HEK293 (cell line): ENCODE measurements around the gene UBXN11.

Experiments
- BCL11A ChIP-seq: fragments of 450-650 bp; formaldehyde crosslinking; IDR thresholded peaks from 2 replicates; pipeline ENCODE4 v1.5.1; 2016; ENCODE audit warnings: low read depth, missing biosample characterization, missing genetic modification characterization
- GLIS2 ChIP-seq: fragments of 450-650 bp; formaldehyde crosslinking; IDR thresholded peaks from 2 replicates; pipeline ENCODE4 v1.5.1; 2016; ENCODE audit warnings: missing biosample characterization, missing genetic modification characterization
- KLF16 ChIP-seq: fragments of 450-650 bp; formaldehyde crosslinking; IDR thresholded peaks from 2 replicates; pipeline ENCODE4 v1.5.1; 2017; ENCODE audit warnings: missing biosample characterization, missing genetic modification characterization
- KLF8 ChIP-seq: fragments of 450-650 bp; formaldehyde crosslinking; IDR thresholded peaks from 2 replicates; pipeline ENCODE4 v1.5.1; 2016; ENCODE audit warnings: missing biosample characterization, missing genetic modification characterization
- OSR2 ChIP-seq: fragments of 450-650 bp; formaldehyde crosslinking; IDR thresholded peaks from 2 replicates; pipeline ENCODE4 v1.5.1; 2016; ENCODE audit warnings: missing biosample characterization, missing genetic modification characterization
- ZBTB48 ChIP-seq: fragments of 450-650 bp; formaldehyde crosslinking; IDR thresholded peaks from 2 replicates; pipeline ENCODE4 v1.5.1; 2016; ENCODE audit warnings: missing biosample characterization, missing genetic modification characterization
- ZFP37 ChIP-seq: fragments of 450-650 bp; formaldehyde crosslinking; IDR thresholded peaks from 2 replicates; pipeline ENCODE4 v1.5.1; 2016; ENCODE audit warnings: missing biosample characterization, missing genetic modification characterization
- ZNF16 ChIP-seq: fragments of 450-650 bp; formaldehyde crosslinking; IDR thresholded peaks from 2 replicates; pipeline ENCODE4 v1.5.1; 2016; ENCODE audit warnings: low read depth, missing biosample characterization, missing genetic modification characterization
- ZNF184 ChIP-seq: fragments of 450-650 bp; IDR thresholded peaks from 2 replicates; pipeline ENCODE4 v1.5.1; 2018; ENCODE audit warnings: missing biosample characterization, mild to moderate bottlenecking, missing genetic modification characterization
- ZNF211 ChIP-seq: fragments of 450-650 bp; formaldehyde crosslinking; IDR thresholded peaks from 2 replicates; pipeline ENCODE4 v1.5.1; 2016; ENCODE audit warnings: low read depth, missing biosample characterization, missing genetic modification characterization
- ZNF274 ChIP-seq, 2 experiments: fragments of 200-500 bp in 1 of 2; fragments of 450-650 bp in 1 of 2; sonication (Bioruptor generic) in 1 of 2; formaldehyde crosslinking in 1 of 2; IDR thresholded peaks; 2 replicates each; pipeline versions ENCODE4 v1.5.1 to v1.6.1; 2014 to 2016; ENCODE audit warnings: borderline replicate concordance in 1 of 2, inconsistent platforms in 1 of 2, low read length in 1 of 2, missing biosample characterization in 1 of 2, missing genetic modification characterization in 1 of 2
- ZNF292 ChIP-seq: fragments of 450-650 bp; formaldehyde crosslinking; IDR thresholded peaks from 2 replicates; pipeline ENCODE4 v1.5.1; 2016; ENCODE audit warnings: low read depth, missing biosample characterization, missing genetic modification characterization, borderline replicate concordance
- ZNF501 ChIP-seq: fragments of 450-650 bp; formaldehyde crosslinking; IDR thresholded peaks from 2 replicates; pipeline ENCODE4 v1.5.1; 2016; ENCODE audit warnings: missing biosample characterization, missing genetic modification characterization
- ZNF664 ChIP-seq: fragments of 450-650 bp; formaldehyde crosslinking; IDR thresholded peaks from 2 replicates; pipeline ENCODE4 v1.5.1; 2016; ENCODE audit warnings: missing biosample characterization, missing genetic modification characterization
- ZNF670 ChIP-seq: fragments of 450-650 bp; formaldehyde crosslinking; IDR thresholded peaks from 2 replicates; pipeline ENCODE4 v1.5.1; 2016; ENCODE audit warnings: missing biosample characterization, missing genetic modification characterization, low read depth
- ZNF768 ChIP-seq: fragments of 450-650 bp; formaldehyde crosslinking; IDR thresholded peaks from 2 replicates; pipeline ENCODE4 v1.5.1; 2018; ENCODE audit warnings: missing biosample characterization, mild to moderate bottlenecking, missing genetic modification characterization
- TF ChIP-seq, protein P1 (sequence below): fragments of 450-650 bp; formaldehyde crosslinking; IDR thresholded peaks from 2 replicates; pipeline ENCODE4 v1.5.1; 2017; ENCODE audit warnings: missing biosample characterization, missing genetic modification characterization
- TF ChIP-seq, protein P2 (sequence below): fragments of 450-650 bp; formaldehyde crosslinking; IDR thresholded peaks from 2 replicates; pipeline ENCODE4 v1.5.1; 2016; ENCODE audit warnings: missing biosample characterization, missing genetic modification characterization
- TF ChIP-seq, protein P3 (sequence below): fragments of 450-650 bp; formaldehyde crosslinking; IDR thresholded peaks from 2 replicates; pipeline ENCODE4 v1.5.1; 2016; ENCODE audit warnings: missing biosample characterization, missing genetic modification characterization
- TF ChIP-seq, protein P4 (sequence below): fragments of 450-650 bp; formaldehyde crosslinking; optimal IDR thresholded peaks from 2 replicates; pipeline ENCODE3; 2016; ENCODE audit warnings: missing biosample characterization, mild to moderate bottlenecking, missing genetic modification characterization
- TF ChIP-seq, protein P5 (sequence below): fragments of 450-650 bp; formaldehyde crosslinking; conservative IDR thresholded peaks from 2 replicates; pipeline ENCODE4 v1.5.1; 2016; ENCODE audit warnings: low read depth, missing biosample characterization, missing genetic modification characterization
- TF ChIP-seq, protein P6 (sequence below): fragments of 450-650 bp; formaldehyde crosslinking; IDR thresholded peaks from 2 replicates; pipeline ENCODE4 v1.5.1; 2016; ENCODE audit warnings: missing biosample characterization, missing genetic modification characterization
- TF ChIP-seq, protein P7 (sequence below): fragments of 450-650 bp; formaldehyde crosslinking; IDR thresholded peaks from 2 replicates; pipeline ENCODE4 v1.5.1; 2016; ENCODE audit warnings: missing biosample characterization, missing genetic modification characterization

The UBXN11 gene

DNA sequence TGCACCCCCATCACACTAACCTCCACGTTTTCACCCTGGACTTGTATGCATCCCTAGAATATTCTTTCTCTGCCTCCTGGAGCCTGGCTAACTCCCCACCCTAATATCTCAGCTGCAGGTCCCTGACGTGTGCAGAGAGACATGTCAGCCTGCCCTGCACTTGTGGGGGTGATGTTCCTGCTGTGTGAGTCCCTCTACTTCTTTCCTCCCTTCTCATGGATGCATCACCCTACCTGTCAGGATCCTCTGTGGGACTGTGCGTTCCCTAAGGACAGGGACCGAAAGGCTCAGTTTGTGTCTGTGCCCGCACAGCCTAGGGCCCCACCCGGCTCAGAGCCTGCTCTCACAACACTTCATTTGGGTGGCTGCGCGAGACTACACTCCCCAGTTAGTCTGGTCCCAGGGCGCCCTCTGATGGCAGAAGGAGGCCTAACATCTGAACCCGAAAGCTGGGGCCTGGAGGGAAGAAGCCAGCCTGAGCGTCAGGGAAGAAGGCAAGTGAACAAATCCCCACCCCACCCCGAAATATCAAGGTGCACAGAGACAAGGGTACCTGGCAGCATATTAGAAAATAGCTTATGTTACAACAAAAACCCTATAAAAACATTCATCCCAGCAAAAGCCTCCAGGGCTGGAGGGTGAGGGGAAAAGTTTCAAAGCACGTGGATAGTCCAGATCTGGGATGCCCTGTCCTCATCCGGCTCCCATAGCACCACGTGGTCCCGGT lies 15.0 kb upstream of the UBXN11 start (continued):
- TF ChIP-seq, protein P1, sequence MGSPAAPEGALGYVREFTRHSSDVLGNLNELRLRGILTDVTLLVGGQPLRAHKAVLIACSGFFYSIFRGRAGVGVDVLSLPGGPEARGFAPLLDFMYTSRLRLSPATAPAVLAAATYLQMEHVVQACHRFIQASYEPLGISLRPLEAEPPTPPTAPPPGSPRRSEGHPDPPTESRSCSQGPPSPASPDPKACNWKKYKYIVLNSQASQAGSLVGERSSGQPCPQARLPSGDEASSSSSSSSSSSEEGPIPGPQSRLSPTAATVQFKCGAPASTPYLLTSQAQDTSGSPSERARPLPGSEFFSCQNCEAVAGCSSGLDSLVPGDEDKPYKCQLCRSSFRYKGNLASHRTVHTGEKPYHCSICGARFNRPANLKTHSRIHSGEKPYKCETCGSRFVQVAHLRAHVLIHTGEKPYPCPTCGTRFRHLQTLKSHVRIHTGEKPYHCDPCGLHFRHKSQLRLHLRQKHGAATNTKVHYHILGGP, result no peak
- TF ChIP-seq ZNF274 (IDR thresholded peaks at IDR 0.05; ENCODE audit: low read length) (no peak), ZNF274 (tag by site-specific recombination; IDR thresholded peaks at IDR 0.05; ENCODE audit: borderline replicate concordance) (no peak), ZNF501 (tag by site-specific recombination) (peak; percentile 23; the same call in 1 of the 2 replicates), GLIS2 (tag by site-specific recombination) (no peak), ZFP37 (no peak), KLF8 (tag by site-specific recombination) (0 out of 2 replicates have a peak, but pooled peaks have one; percentile 15), ZNF768 (tag by site-specific recombination) (no peak), ZBTB48 (tag by site-specific recombination) (peak; percentile 79; the same call in 1 of the 2 replicates), ZNF211 (tag by site-specific recombination) (no peak), ZNF16 (tag by site-specific recombination) (no peak), ZNF184 (tag by site-specific recombination) (no peak), BCL11A (tag by site-specific recombination) (no peak), ZNF664 (no peak), KLF16 (tag by site-specific recombination) (no peak), ZNF670 (tag by site-specific recombination) (no peak), OSR2 (no peak), ZNF292 (tag by site-specific recombination) (no peak)
- TF ChIP-seq, protein P2, sequence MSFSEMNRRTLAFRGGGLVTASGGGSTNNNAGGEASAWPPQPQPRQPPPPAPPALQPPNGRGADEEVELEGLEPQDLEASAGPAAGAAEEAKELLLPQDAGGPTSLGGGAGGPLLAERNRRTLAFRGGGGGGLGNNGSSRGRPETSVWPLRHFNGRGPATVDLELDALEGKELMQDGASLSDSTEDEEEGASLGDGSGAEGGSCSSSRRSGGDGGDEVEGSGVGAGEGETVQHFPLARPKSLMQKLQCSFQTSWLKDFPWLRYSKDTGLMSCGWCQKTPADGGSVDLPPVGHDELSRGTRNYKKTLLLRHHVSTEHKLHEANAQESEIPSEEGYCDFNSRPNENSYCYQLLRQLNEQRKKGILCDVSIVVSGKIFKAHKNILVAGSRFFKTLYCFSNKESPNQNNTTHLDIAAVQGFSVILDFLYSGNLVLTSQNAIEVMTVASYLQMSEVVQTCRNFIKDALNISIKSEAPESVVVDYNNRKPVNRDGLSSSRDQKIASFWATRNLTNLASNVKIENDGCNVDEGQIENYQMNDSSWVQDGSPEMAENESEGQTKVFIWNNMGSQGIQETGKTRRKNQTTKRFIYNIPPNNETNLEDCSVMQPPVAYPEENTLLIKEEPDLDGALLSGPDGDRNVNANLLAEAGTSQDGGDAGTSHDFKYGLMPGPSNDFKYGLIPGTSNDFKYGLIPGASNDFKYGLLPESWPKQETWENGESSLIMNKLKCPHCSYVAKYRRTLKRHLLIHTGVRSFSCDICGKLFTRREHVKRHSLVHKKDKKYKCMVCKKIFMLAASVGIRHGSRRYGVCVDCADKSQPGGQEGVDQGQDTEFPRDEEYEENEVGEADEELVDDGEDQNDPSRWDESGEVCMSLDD (tag by site-specific recombination), result no peak
- TF ChIP-seq, protein P3, sequence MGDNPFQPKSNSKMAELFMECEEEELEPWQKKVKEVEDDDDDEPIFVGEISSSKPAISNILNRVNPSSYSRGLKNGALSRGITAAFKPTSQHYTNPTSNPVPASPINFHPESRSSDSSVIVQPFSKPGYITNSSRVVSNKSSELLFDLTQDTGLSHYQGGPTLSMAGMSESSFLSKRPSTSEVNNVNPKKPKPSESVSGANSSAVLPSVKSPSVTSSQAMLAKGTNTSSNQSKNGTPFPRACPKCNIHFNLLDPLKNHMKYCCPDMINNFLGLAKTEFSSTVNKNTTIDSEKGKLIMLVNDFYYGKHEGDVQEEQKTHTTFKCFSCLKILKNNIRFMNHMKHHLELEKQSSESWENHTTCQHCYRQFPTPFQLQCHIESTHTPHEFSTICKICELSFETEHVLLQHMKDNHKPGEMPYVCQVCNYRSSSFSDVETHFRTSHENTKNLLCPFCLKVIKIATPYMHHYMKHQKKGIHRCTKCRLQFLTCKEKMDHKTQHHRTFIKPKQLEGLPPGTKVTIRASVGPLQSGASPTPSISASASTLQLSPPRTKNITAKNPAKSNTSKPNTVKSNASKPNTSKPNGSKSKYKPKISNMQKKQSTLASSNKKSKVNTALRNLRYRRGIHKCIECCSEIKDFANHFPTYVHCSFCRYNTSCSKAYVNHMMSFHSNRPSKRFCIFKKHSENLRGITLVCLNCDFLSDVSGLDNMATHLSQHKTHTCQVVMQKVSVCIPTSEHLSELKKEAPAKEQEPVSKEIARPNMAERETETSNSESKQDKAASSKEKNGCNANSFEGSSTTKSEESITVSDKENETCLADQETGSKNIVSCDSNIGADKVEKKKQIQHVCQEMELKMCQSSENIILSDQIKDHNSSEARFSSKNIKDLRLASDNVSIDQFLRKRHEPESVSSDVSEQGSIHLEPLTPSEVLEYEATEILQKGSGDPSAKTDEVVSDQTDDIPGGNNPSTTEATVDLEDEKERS (tag by site-specific recombination), result no peak
- TF ChIP-seq, protein P4, sequence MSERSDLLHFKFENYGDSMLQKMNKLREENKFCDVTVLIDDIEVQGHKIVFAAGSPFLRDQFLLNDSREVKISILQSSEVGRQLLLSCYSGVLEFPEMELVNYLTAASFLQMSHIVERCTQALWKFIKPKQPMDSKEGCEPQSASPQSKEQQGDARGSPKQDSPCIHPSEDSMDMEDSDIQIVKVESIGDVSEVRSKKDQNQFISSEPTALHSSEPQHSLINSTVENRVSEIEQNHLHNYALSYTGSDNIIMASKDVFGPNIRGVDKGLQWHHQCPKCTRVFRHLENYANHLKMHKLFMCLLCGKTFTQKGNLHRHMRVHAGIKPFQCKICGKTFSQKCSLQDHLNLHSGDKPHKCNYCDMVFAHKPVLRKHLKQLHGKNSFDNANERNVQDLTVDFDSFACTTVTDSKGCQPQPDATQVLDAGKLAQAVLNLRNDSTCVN, result peak; percentile 23
- TF ChIP-seq, protein P5, sequence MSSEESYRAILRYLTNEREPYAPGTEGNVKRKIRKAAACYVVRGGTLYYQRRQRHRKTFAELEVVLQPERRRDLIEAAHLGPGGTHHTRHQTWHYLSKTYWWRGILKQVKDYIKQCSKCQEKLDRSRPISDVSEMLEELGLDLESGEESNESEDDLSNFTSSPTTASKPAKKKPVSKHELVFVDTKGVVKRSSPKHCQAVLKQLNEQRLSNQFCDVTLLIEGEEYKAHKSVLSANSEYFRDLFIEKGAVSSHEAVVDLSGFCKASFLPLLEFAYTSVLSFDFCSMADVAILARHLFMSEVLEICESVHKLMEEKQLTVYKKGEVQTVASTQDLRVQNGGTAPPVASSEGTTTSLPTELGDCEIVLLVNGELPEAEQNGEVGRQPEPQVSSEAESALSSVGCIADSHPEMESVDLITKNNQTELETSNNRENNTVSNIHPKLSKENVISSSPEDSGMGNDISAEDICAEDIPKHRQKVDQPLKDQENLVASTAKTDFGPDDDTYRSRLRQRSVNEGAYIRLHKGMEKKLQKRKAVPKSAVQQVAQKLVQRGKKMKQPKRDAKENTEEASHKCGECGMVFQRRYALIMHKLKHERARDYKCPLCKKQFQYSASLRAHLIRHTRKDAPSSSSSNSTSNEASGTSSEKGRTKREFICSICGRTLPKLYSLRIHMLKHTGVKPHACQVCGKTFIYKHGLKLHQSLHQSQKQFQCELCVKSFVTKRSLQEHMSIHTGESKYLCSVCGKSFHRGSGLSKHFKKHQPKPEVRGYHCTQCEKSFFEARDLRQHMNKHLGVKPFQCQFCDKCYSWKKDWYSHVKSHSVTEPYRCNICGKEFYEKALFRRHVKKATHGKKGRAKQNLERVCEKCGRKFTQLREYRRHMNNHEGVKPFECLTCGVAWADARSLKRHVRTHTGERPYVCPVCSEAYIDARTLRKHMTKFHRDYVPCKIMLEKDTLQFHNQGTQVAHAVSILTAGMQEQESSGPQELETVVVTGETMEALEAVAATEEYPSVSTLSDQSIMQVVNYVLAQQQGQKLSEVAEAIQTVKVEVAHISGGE, result no peak
- TF ChIP-seq, protein P6, sequence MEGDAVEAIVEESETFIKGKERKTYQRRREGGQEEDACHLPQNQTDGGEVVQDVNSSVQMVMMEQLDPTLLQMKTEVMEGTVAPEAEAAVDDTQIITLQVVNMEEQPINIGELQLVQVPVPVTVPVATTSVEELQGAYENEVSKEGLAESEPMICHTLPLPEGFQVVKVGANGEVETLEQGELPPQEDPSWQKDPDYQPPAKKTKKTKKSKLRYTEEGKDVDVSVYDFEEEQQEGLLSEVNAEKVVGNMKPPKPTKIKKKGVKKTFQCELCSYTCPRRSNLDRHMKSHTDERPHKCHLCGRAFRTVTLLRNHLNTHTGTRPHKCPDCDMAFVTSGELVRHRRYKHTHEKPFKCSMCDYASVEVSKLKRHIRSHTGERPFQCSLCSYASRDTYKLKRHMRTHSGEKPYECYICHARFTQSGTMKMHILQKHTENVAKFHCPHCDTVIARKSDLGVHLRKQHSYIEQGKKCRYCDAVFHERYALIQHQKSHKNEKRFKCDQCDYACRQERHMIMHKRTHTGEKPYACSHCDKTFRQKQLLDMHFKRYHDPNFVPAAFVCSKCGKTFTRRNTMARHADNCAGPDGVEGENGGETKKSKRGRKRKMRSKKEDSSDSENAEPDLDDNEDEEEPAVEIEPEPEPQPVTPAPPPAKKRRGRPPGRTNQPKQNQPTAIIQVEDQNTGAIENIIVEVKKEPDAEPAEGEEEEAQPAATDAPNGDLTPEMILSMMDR (tag by site-specific recombination), result peak; percentile 85
- TF ChIP-seq, protein P7, sequence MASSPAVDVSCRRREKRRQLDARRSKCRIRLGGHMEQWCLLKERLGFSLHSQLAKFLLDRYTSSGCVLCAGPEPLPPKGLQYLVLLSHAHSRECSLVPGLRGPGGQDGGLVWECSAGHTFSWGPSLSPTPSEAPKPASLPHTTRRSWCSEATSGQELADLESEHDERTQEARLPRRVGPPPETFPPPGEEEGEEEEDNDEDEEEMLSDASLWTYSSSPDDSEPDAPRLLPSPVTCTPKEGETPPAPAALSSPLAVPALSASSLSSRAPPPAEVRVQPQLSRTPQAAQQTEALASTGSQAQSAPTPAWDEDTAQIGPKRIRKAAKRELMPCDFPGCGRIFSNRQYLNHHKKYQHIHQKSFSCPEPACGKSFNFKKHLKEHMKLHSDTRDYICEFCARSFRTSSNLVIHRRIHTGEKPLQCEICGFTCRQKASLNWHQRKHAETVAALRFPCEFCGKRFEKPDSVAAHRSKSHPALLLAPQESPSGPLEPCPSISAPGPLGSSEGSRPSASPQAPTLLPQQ (tag by site-specific recombination), result peak; percentile 85
